ENCODE measurements around the gene OSBPL5.

The OSBPL5 gene

GRCh38 chr11:3094223-3094824 lies 70.8 kb downstream of the OSBPL5 start:
- Histone ChIP-seq H3K23ac (ENCODE audit: low read length in 2 of 2) (no peak overlapping the region), H3K4me3 (ENCODE audit: insufficient read depth in 1 of 2, low read depth in 1 of 2, low read length in 2 of 2) (no peak overlapping the region), H2BK12ac (ENCODE audit: low read length in 2 of 2) (peak overlapping the region in 1 of 2 experiments; percentile 91), H3K9me3 (ENCODE audit: control insufficient read depth, low read length) (no peaks in the 10 kb centered on the region), H2BK15ac (ENCODE audit: low read depth, poor library complexity, severe bottlenecking) (peak overlapping the region; percentile 77), H3K14ac (ENCODE audit: low read length in 2 of 2) (no peak overlapping the region), H3K36me3 (ENCODE audit: control insufficient read depth in 1 of 2, insufficient read depth in 2 of 2, low read depth in 1 of 2, low read length in 2 of 2) (peaks cover 39 to 50% of the 10 kb centered on the region in 2 experiments), H4K8ac (ENCODE audit: low read length) (peak overlapping the region; percentile 1), H3K79me1 (replicated peaks; ENCODE audit: low read length, poor library complexity, severe bottlenecking) (no peaks in the 10 kb centered on the region), H3K4ac (ENCODE audit: low read depth in 1 of 2, low read length in 2 of 2) (peak overlapping the region in 1 of 2 experiments; percentile 29), H3K4me1 (ENCODE audit: control insufficient read depth, insufficient read depth, low read depth, low read length) (peaks cover 17% of the 10 kb centered on the region), H3K18ac (ENCODE audit: low read depth in 1 of 2, low read length in 2 of 2) (peak overlapping the region in 1 of 2 experiments; percentile 63), H4K91ac (ENCODE audit: low read length) (peak overlapping the region; percentile 70), H2BK5ac (ENCODE audit: low read depth, low read length, poor library complexity, severe bottlenecking) (no peak overlapping the region), H3K27me3 (ENCODE audit: control insufficient read depth in 1 of 2, insufficient read depth in 1 of 2, low read length in 2 of 2) (no peaks in the 10 kb centered on the region), H3K9ac (ENCODE audit: low read length) (peak overlapping the region; percentile 37), H2BK120ac (ENCODE audit: low read depth, low read length) (peak overlapping the region; percentile 6), H3K27ac (ENCODE audit: low read length, poor library complexity, severe bottlenecking) (no peak overlapping the region), H2AK5ac (ENCODE audit: low read length, severe bottlenecking) (no peak overlapping the region), H2AFZ (ENCODE audit: low read depth, low read length) (no peak overlapping the region), H3K4me2 (ENCODE audit: low read length, poor library complexity, severe bottlenecking) (no peak overlapping the region)
- no peak for DNase-seq
- 94% methylated on average over 21 of the region's 21 CpGs for WGBS

GRCh38 chr11:3093281-3094191 lies 71.6 kb downstream of the OSBPL5 start:
- Histone ChIP-seq H2AK5ac (ENCODE audit: low read length, severe bottlenecking) (no peak overlapping the region), H2BK5ac (ENCODE audit: low read depth, low read length, poor library complexity, severe bottlenecking) (no peak overlapping the region), H3K27ac (ENCODE audit: low read length, poor library complexity, severe bottlenecking) (no peak overlapping the region), H2BK15ac (ENCODE audit: low read depth, poor library complexity, severe bottlenecking) (no peak overlapping the region), H3K18ac (ENCODE audit: low read depth in 1 of 2, low read length in 2 of 2) (peak overlapping the region in 1 of 2 experiments; percentile 51), H4K91ac (ENCODE audit: low read length) (peak overlapping the region; percentile 47), H3K9ac (ENCODE audit: low read length) (no peak overlapping the region), H3K9me3 (ENCODE audit: control insufficient read depth, low read length) (no peaks in the 10 kb centered on the region), H3K4me2 (ENCODE audit: low read length, poor library complexity, severe bottlenecking) (no peak overlapping the region), H3K27me3 (ENCODE audit: control insufficient read depth in 1 of 2, insufficient read depth in 1 of 2, low read length in 2 of 2) (no peaks in the 10 kb centered on the region), H3K23ac (ENCODE audit: low read length in 2 of 2) (no peak overlapping the region), H3K4me1 (ENCODE audit: control insufficient read depth, insufficient read depth, low read depth, low read length) (peaks cover 25% of the 10 kb centered on the region), H4K8ac (ENCODE audit: low read length) (peak overlapping the region; percentile 15), H2BK120ac (ENCODE audit: low read depth, low read length) (no peak overlapping the region), H3K36me3 (ENCODE audit: control insufficient read depth in 1 of 2, insufficient read depth in 2 of 2, low read depth in 1 of 2, low read length in 2 of 2) (peaks cover 38 to 54% of the 10 kb centered on the region in 2 experiments), H3K79me1 (replicated peaks; ENCODE audit: low read length, poor library complexity, severe bottlenecking) (no peaks in the 10 kb centered on the region), H3K4me3 (ENCODE audit: insufficient read depth in 1 of 2, low read depth in 1 of 2, low read length in 2 of 2) (no peak overlapping the region), H2BK12ac (ENCODE audit: low read length in 2 of 2) (peak overlapping the region in 1 of 2 experiments; percentile 91), H2AFZ (ENCODE audit: low read depth, low read length) (no peak overlapping the region), H3K14ac (ENCODE audit: low read length in 2 of 2) (peak overlapping the region in 1 of 2 experiments; percentile 35), H3K4ac (ENCODE audit: low read depth in 1 of 2, low read length in 2 of 2) (no peak overlapping the region)
- 88% methylated on average over 36 of the region's 36 CpGs for WGBS
- no peak for DNase-seq

GRCh38 chr11:3092603-3093141 lies 72.4 kb downstream of the OSBPL5 start:
- no peaks in the 10 kb centered on the region for H3K27me3 ChIP-seq (ENCODE audit: control insufficient read depth in 1 of 2, insufficient read depth in 1 of 2, low read length in 2 of 2)
- H3K4me2 ChIP-seq (ENCODE audit: low read length, poor library complexity, severe bottlenecking): no peak overlapping the region
- H2AFZ ChIP-seq (ENCODE audit: low read depth, low read length): no peak overlapping the region
- no peaks in the 10 kb centered on the region for H3K79me1 ChIP-seq (replicated peaks; ENCODE audit: low read length, poor library complexity, severe bottlenecking)
- no peak overlapping the region for H4K8ac ChIP-seq (ENCODE audit: low read length)
- H2BK5ac ChIP-seq (ENCODE audit: low read depth, low read length, poor library complexity, severe bottlenecking): no peak overlapping the region
- H3K27ac ChIP-seq (ENCODE audit: low read length, poor library complexity, severe bottlenecking): no peak overlapping the region
- H3K36me3 ChIP-seq (ENCODE audit: control insufficient read depth in 1 of 2, insufficient read depth in 2 of 2, low read depth in 1 of 2, low read length in 2 of 2): peaks cover 38 to 58% of the 10 kb centered on the region in 2 experiments
- no peak overlapping the region for H2AK5ac ChIP-seq (ENCODE audit: low read length, severe bottlenecking)
- H3K4ac ChIP-seq (ENCODE audit: low read depth in 1 of 2, low read length in 2 of 2): no peak overlapping the region
- H2BK120ac ChIP-seq (ENCODE audit: low read depth, low read length): peak overlapping the region; percentile 6
- no peak overlapping the region for H3K9ac ChIP-seq (ENCODE audit: low read length)
- no peak overlapping the region for H3K23ac ChIP-seq (ENCODE audit: low read length in 2 of 2)
- 96% methylated on average over 15 of the region's 15 CpGs for WGBS
- no peak overlapping the region for H3K18ac ChIP-seq (ENCODE audit: low read depth in 1 of 2, low read length in 2 of 2)
- DNase-seq: no peak
- H2BK15ac ChIP-seq (ENCODE audit: low read depth, poor library complexity, severe bottlenecking): no peak overlapping the region
- H3K14ac ChIP-seq (ENCODE audit: low read length in 2 of 2): no peak overlapping the region
- H3K4me3 ChIP-seq (ENCODE audit: insufficient read depth in 1 of 2, low read depth in 1 of 2, low read length in 2 of 2): no peak overlapping the region
- no peaks in the 10 kb centered on the region for H3K9me3 ChIP-seq (ENCODE audit: control insufficient read depth, low read length)
- peak overlapping the region; percentile 63 for H4K91ac ChIP-seq (ENCODE audit: low read length)
- peaks cover 33% of the 10 kb centered on the region for H3K4me1 ChIP-seq (ENCODE audit: control insufficient read depth, insufficient read depth, low read depth, low read length)
- H2BK12ac ChIP-seq (ENCODE audit: low read length in 2 of 2): peak overlapping the region in 1 of 2 experiments; percentile 1

Data from mesenchymal stem cell (in vitro differentiated cells and primary cell).